ENCODE results near the gene RASGEF1C.

DNA sequence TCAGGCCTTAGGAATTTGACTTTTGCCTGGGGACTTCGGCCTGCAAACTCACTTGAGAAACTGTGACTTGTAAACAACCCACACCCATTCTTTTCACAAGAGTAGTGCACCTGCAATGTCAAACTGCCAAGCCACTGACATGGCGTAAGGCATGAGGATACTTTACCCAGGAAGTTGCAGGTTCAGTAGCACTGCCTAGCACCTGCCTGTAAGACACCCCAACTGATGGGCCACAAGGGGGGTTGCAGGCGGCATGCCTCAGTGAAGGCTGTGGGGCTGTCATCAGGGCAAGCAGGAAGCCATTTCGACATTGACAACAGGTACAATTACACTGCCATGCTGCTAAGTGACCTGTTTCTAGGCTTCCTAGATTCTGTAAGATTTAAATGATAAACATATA is 41.3 kb upstream of the RASGEF1C start:
- TF ChIP-seq, protein P1, sequence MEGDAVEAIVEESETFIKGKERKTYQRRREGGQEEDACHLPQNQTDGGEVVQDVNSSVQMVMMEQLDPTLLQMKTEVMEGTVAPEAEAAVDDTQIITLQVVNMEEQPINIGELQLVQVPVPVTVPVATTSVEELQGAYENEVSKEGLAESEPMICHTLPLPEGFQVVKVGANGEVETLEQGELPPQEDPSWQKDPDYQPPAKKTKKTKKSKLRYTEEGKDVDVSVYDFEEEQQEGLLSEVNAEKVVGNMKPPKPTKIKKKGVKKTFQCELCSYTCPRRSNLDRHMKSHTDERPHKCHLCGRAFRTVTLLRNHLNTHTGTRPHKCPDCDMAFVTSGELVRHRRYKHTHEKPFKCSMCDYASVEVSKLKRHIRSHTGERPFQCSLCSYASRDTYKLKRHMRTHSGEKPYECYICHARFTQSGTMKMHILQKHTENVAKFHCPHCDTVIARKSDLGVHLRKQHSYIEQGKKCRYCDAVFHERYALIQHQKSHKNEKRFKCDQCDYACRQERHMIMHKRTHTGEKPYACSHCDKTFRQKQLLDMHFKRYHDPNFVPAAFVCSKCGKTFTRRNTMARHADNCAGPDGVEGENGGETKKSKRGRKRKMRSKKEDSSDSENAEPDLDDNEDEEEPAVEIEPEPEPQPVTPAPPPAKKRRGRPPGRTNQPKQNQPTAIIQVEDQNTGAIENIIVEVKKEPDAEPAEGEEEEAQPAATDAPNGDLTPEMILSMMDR (conservative IDR thresholded peaks at IDR 0.05; ENCODE audit: low read depth, low read length) = no peak
- no peak for TF ChIP-seq EZH2 (IDR thresholded peaks at IDR 0.05; ENCODE audit: low read length, unreplicated experiment)
- no peak for TF ChIP-seq EZH2phosphoT487 (IDR thresholded peaks at IDR 0.05; ENCODE audit: borderline replicate concordance, low read length)

Data from PC-3 (cell line).